ENCODE results near the gene TSPEAR. TPM values are rescaled to one million over a fixed set of nuclear protein-coding genes. Genes with fewer than 3 reads are reported as not detected.

Gene TSPEAR
- total and polyA plus RNA-seq, 9 of the 15 experiments (the other 6 are each of a cell fraction or from before 2014, with no cell fraction given) = not detected

- TF ChIP-seq RREB1 (CRISPR knock-in tag; IDR thresholded peaks at IDR 0.05) = no peak
- TF ChIP-seq ZNF699 (CRISPR knock-in tag; IDR thresholded peaks at IDR 0.05; ENCODE audit: insufficient replicate concordance) = no peak
- no peak for TF ChIP-seq ZNF780A (CRISPR knock-in tag; IDR thresholded peaks at IDR 0.05)
- peak; percentile 76 for TF ChIP-seq FOXM1 (IDR thresholded peaks at IDR 0.05; ENCODE audit: low read depth)
- no peak for TF ChIP-seq FOXM1 (CRISPR knock-in tag; IDR thresholded peaks at IDR 0.05; ENCODE audit: low read depth)
- no peak for TF ChIP-seq FOXA3 (CRISPR knock-in tag; conservative IDR thresholded peaks at IDR 0.05 in 1 of 2, IDR thresholded peaks at IDR 0.05 in 1 of 2)
- TF ChIP-seq KLF6 (CRISPR knock-in tag; IDR thresholded peaks at IDR 0.05; ENCODE audit: borderline replicate concordance) = no peak
- TF ChIP-seq ATF7 (IDR thresholded peaks at IDR 0.05) = peak; percentile 76; the same call in 1 of the 2 replicates
- peak; percentile 77 for TF ChIP-seq HDAC3 (IDR thresholded peaks at IDR 0.05; ENCODE audit: borderline replicate concordance, partially characterized antibody)
- TF ChIP-seq ZNF224 (CRISPR knock-in tag; IDR thresholded peaks at IDR 0.05) = no peak
- TF ChIP-seq MCM7 (IDR thresholded peaks at IDR 0.05) = no peak
- no peak for TF ChIP-seq RFX5 (IDR thresholded peaks at IDR 0.05; ENCODE audit: low read depth, low read length)
- TF ChIP-seq FOSL1 (tag; conservative IDR thresholded peaks at IDR 0.05) = peak; percentile 73
- no peak for TF ChIP-seq HSF4 (CRISPR knock-in tag; IDR thresholded peaks at IDR 0.05; ENCODE audit: borderline replicate concordance)
- TF ChIP-seq UBTF (IDR thresholded peaks at IDR 0.05; ENCODE audit: borderline replicate concordance in 1 of 2, low read depth in 2 of 2, low read length in 2 of 2) = no peak
- no peak for TF ChIP-seq DNMT1 (IDR thresholded peaks at IDR 0.05)
- no peak for TF ChIP-seq RUNX1 (IDR thresholded peaks at IDR 0.05; ENCODE audit: low read depth)
- TF ChIP-seq FOXJ3 (CRISPR knock-in tag; IDR thresholded peaks at IDR 0.05) = no peak
- peak; percentile 87 for TF ChIP-seq SMARCE1 (IDR thresholded peaks at IDR 0.05)
These were observed 117.6 kb downstream of the TSPEAR start (continued) for GRCh38 chr21:44593598-44594405.
